ENCODE data around the gene HEATR5B.
"Not testable (repeated sequence)": the region's sequence is repeated elsewhere in the genome, so short reads cannot be mapped to it uniquely, and the experiment has no call there.

Gene HEATR5B

DNA sequence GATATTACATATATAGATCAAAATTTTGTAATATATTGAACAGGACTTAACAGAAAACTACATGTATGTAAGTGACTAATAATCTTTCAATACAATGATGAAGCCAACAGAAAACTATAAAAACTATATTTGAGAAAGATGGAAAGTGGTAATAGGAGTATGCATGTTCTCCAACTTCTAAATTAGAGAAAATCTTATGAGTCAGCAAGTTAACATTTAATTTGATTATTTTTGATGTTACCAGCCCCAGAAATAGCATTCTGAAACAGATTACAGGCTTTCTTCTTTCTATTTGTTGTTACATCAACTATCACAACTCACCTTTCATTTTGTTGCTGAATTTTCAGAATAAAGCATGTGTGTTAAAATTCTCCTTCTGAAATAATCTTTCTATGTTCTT, 147.6 kb downstream of the HEATR5B start:
- not testable (repeated sequence) for DNase-seq (ENCODE audit: low read depth)

GRCh38 chr2:36931688-36932087, 152.5 kb downstream of the HEATR5B start:
- DNase-seq (ENCODE audit: low read depth): not testable (repeated sequence)

Data from stimulated activated CD8-positive, alpha-beta memory T cell treated with anti-CD3 and anti-CD28 coated beads, Interleukin-12 subunit alpha, Interleukin-12 subunit beta, amount 100 ng/mL, for 4 hours (primary cell).